ENCODE results near the gene GLT6D1. TPM values are rescaled to one million over a fixed set of nuclear protein-coding genes. Genes with fewer than 3 reads are reported as not detected.

Gene GLT6D1
- total RNA-seq, 4 donors from 2014 or later, result not detected

GRCh38 chr9:135608294-135608998 lies 30.9 kb downstream of the GLT6D1 start:
- WGBS, 2 donors, result 80 to 89% methylated on average over 10 to 11 of the region's 22 CpGs
- no peaks in the 10 kb centered on the region for H3K36me3 ChIP-seq
- peaks cover 15 to 20% of the 10 kb centered on the region in 2 donors for H3K4me1 ChIP-seq
- intact Hi-C loops (cut with DNase I), result loop anchor here (10.0 kb wide), 1 partner anchor 86 kb away; the partner anchor contains the start of gene SOHLH1
- no peak overlapping the region for H3K4me3 ChIP-seq (replicated peaks in 1 of 3)
- DNase-seq, result no peak
- H3K27ac ChIP-seq, result no peak overlapping the region
- no peak for TF ChIP-seq CTCF (IDR thresholded peaks at IDR 0.05)
- no peak for TF ChIP-seq POLR2A (IDR thresholded peaks at IDR 0.05)
- H3K9me3 ChIP-seq, result no peaks in the 10 kb centered on the region
- no peaks in the 10 kb centered on the region for H3K27me3 ChIP-seq

GRCh38 chr9:135607401-135608293 lies 31.7 kb downstream of the GLT6D1 start:
- Histone ChIP-seq H3K27ac (no peak overlapping the region), H3K4me3 (replicated peaks in 1 of 3) (no peak overlapping the region), H3K9me3 (no peaks in the 10 kb centered on the region), H3K36me3 (no peaks in the 10 kb centered on the region), H3K4me1 (peaks cover 15 to 20% of the 10 kb centered on the region in 2 donors), H3K27me3 (no peaks in the 10 kb centered on the region)
- intact Hi-C loops (cut with DNase I), result loop anchor here (10.0 kb wide), 1 partner anchor 87 kb away; the partner anchor contains the start of gene SOHLH1
- 87 to 100% methylated on average over 2 to 9 of the region's 25 CpGs for WGBS, 2 donors
- no peak for DNase-seq
- TF ChIP-seq CTCF (IDR thresholded peaks at IDR 0.05), result no peak
- no peak for TF ChIP-seq POLR2A (IDR thresholded peaks at IDR 0.05)

GRCh38 chr9:135606885-135607259 lies 32.5 kb downstream of the GLT6D1 start:
- no peaks in the 10 kb centered on the region for H3K9me3 ChIP-seq
- intact Hi-C loops (cut with DNase I), result loop anchor here (10.0 kb wide), 1 partner anchor 88 kb away; the partner anchor contains the start of gene SOHLH1
- 92 to 93% methylated on average over 11 of the region's 11 CpGs for WGBS, 2 donors
- no peak for DNase-seq
- H3K27me3 ChIP-seq, result no peaks in the 10 kb centered on the region
- no peak overlapping the region for H3K4me3 ChIP-seq (replicated peaks in 1 of 3)
- peaks cover 15 to 20% of the 10 kb centered on the region in 2 donors for H3K4me1 ChIP-seq
- TF ChIP-seq POLR2A (IDR thresholded peaks at IDR 0.05) (no peak), CTCF (IDR thresholded peaks at IDR 0.05) (no peak)
- H3K27ac ChIP-seq, result no peak overlapping the region
- no peaks in the 10 kb centered on the region for H3K36me3 ChIP-seq

- TF ChIP-seq POLR2A (IDR thresholded peaks at IDR 0.05), result no peak
- no peak for TF ChIP-seq CTCF (IDR thresholded peaks at IDR 0.05)
- Histone ChIP-seq H3K27ac (peak overlapping the region; percentile 74 to 87 (median 82)), H3K9me3 (no peaks in the 10 kb centered on the region), H3K27me3 (no peaks in the 10 kb centered on the region), H3K36me3 (no peaks in the 10 kb centered on the region), H3K4me1 (peaks cover 15 to 20% of the 10 kb centered on the region in 2 donors), H3K4me3 (replicated peaks in 1 of 3) (no peak overlapping the region)
- intact Hi-C loops (cut with DNase I), result loop anchor here (10.0 kb wide), 1 partner anchor 89 kb away; the partner anchor contains the start of gene SOHLH1
- 23 to 31% methylated on average over 12 to 13 of the region's 14 CpGs for WGBS, 2 donors
- DNase-seq, result peak; percentile 85 to 91
These were observed 34.0 kb downstream of the GLT6D1 start for GRCh38 chr9:135605238-135605781.
